ENCODE results near the gene CYGB.
"Not testable (repeated sequence)": the region's sequence is repeated elsewhere in the genome, so short reads cannot be mapped to it uniquely, and the experiment has no call there.

The CYGB gene

GRCh38 chr17:76538281-76538931, 897 bp upstream of the CYGB start:
- DNase-seq (ENCODE audit: low read depth): no peak

GRCh38 chr17:76537288-76537577, 276 bp downstream of the CYGB start:
- no peak for DNase-seq (ENCODE audit: low read depth)

GRCh38 chr17:76536511-76537287, 810 bp downstream of the CYGB start:
- no peak for DNase-seq (ENCODE audit: low read depth)

- DNase-seq (ENCODE audit: low read depth): no peak
These were observed 1.6 kb downstream of the CYGB start for GRCh38 chr17:76535788-76536510.

- DNase-seq (ENCODE audit: low read depth): no peak
These were observed 2.4 kb downstream of the CYGB start for GRCh38 chr17:76534831-76535732.

DNA sequence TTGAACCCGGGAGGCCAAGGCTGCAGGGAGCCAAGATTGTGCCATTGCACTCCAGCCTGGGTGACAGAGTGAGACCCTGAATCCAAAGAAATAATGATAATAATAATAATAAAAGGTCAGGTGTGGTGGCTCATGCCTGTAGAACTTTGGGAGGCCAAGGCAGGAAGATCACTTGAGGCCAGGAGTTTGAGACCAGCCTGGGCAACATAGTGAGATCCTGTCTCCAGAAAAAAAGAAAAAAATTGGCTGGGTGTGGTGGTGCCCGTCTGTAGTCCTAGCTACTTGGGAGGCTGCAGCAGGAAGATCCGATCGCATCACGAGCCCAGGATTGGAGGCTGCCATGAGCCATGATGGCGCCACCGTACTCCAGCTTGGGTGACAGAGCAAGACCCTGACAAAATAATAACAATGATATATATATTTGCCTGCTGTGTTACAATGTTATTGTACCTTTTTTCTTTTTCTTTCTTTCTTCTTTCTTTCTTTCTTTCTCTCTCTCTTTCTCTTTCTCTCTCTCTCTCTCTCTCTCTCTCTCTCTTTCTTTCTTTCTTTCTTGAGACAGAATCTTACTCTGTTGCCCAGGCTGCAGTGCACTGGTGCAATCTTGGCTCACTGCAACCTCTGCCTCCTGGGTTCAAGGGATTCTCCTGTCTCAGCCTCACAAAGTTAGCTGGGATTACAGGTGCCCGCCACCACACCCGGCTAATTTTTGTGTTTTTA, 3.7 kb downstream of the CYGB start:
- DNase-seq (ENCODE audit: low read depth): not testable (repeated sequence)

DNA sequence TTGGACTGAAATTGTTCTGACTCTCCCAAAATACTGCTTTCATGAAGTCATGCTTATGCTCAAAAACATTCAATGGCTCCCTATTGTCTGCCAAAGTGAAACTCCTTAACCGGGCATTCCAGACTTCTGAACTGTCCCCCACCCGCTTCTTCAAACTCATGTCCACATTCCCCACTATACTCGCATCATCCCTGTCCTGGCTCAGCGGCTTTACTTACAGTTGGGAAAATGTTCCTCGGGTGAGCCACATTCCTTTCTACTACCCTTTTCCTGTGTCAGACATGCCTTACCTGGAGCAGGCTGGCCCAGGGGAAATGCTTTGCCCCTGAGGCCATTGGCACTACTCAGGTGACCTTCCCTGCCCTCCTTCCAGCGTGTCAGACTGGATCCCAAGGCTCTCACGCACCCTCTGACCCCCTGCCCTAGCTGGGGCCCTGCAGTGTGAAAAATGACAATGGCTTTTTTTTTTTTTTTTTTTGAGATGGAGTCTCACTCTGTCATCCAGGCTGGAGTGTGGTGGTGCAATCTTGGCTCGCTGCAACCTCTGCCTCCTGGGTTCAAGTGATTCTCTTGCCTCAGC, 5.3 kb downstream of the CYGB start:
- DNase-seq (ENCODE audit: low read depth): no peak

GRCh38 chr17:76531486-76532038, 5.9 kb downstream of the CYGB start:
- no peak for DNase-seq (ENCODE audit: low read depth)

DNA sequence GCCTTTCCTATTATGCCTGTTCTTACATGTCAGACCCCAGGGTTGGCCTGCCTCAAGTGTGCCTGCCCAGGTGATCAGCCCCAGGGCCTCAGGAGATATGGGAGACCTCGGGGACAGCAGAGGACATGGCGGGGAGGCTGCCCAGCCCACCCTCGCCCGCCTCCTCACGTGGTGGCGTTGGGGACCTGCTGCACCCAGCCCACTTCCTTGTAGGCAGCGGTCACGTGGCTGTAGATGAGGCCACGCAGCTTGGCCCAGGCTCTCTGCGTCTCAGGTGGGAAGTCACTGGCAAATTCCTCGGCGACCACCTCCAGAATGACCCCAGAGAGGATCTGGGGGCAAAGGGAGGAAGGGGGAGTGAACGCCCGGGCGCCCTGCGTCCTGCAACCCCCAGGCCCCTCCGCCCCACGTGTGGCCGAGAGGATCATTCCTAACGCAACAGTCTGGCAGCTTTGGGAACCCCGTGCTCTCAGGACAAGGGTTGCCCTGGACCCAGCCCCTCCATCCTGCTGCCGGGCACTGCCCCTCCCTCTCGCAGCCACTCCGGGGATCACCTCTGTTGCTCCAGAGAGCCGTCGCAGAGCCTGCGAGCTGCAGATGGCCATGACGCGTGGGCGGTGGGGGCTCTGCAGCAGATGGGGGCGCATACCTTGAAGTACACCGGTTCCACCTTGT, 6.6 kb downstream of the CYGB start:
- no peak for DNase-seq (ENCODE audit: low read depth)

- no peak for DNase-seq (ENCODE audit: low read depth)
These were observed 7.3 kb downstream of the CYGB start for GRCh38 chr17:76530095-76530723.

DNA sequence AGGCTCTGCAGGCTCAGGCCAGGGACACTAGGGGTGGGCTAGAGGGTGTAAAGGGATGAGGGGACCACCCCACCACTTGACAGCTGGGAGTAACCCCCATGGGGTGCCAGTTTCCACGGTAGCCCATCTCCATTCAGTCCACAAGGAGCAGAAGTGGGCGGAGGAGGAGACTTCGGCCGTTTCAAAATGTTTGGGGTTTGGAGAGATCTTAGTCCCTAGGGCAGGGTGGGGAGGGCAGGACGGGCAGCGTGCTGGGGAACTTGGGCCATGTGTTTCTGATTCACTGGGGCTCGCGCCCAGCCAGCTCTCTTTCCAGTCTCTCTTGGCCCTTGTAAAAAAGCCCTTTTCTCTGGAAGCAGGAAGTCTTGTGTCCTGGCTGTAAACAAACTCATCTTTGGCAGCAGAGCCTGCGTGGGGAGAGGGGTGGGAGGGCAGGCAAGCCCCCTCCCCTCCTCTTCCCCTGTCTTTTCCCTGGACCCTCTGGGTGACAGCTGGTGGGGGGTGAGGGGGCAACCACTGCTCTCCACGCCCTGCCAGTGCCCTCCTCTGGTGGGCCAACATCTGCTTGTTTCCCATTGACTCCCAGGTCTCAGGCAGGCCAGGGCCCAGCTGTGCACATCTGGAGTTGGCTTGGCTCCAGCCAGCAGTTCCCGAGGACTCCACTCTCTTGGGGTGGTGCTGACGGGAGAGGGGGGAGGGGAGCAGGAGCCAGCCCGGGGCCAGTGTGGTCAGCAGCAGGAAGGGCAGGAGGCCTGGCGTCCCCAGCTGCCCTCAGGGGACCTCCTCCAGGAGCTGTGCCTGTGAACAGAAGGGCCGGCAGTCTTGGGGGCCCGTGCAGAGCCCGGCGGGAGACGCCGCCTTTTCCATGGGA, 8.1 kb downstream of the CYGB start:
- DNase-seq (ENCODE audit: low read depth): no peak

- no peak for DNase-seq (ENCODE audit: low read depth)
These were observed 8.8 kb downstream of the CYGB start for GRCh38 chr17:76528528-76529223.

DNA sequence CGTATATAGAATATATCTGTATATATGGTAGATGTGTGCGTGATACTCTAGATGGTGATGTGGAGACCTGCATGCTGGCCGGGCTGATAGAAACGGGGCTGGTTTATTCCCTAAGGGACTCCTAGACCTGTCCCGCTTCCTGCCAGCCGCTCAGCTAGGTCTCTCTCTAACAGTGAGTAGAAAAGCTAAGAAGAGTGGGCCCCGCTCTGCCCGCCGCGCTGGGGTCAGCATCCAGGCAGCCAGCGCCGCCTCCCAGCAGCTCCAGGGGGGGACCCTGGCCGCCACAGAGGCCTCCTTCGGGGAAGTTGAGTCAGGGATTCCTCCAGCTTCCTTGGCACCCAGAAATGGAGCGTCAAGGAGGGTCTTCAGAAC, 9.4 kb downstream of the CYGB start:
- DNase-seq (ENCODE audit: low read depth): no peak

GRCh38 chr17:76527430-76528111, 9.9 kb downstream of the CYGB start:
- peak; percentile 28 for DNase-seq (ENCODE audit: low read depth)

DNA sequence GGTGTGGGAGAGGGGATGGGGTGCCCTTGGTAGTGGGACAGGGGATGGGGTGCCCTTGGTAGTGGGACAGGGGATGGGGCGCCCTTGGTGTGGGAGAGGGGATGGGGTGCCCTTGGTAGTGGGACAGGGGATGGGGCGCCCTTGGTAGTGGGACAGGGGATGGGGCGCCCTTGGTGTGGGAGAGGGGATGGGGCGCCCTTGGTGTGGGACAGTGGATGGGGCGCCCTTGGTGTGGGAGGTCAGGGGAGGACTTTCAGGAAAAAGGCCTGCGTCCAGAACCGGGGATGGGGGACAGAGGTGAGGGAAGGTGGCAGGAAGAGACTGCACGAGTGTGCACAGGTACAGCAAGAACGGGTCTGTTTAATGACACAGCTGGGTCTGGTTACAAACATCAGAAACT, 10.5 kb downstream of the CYGB start:
- not testable (repeated sequence) for DNase-seq (ENCODE audit: low read depth)

DNA sequence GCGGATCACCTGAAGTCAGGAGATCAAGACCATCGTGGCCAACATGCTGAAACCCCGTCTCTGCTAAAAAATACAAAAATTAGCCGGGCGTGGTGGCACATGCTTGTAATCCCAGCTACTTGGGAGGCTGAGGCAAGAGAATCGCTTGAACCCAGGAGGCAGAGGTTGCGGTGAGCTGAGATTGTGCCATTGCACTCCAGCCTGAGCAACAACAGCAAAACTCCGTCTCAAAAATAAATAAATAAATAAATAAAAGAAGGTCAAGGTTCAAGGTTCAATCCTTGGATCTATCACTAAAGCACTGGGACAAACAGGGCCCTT, 12.0 kb downstream of the CYGB start:
- DNase-seq (ENCODE audit: low read depth): not testable (repeated sequence)

DNA sequence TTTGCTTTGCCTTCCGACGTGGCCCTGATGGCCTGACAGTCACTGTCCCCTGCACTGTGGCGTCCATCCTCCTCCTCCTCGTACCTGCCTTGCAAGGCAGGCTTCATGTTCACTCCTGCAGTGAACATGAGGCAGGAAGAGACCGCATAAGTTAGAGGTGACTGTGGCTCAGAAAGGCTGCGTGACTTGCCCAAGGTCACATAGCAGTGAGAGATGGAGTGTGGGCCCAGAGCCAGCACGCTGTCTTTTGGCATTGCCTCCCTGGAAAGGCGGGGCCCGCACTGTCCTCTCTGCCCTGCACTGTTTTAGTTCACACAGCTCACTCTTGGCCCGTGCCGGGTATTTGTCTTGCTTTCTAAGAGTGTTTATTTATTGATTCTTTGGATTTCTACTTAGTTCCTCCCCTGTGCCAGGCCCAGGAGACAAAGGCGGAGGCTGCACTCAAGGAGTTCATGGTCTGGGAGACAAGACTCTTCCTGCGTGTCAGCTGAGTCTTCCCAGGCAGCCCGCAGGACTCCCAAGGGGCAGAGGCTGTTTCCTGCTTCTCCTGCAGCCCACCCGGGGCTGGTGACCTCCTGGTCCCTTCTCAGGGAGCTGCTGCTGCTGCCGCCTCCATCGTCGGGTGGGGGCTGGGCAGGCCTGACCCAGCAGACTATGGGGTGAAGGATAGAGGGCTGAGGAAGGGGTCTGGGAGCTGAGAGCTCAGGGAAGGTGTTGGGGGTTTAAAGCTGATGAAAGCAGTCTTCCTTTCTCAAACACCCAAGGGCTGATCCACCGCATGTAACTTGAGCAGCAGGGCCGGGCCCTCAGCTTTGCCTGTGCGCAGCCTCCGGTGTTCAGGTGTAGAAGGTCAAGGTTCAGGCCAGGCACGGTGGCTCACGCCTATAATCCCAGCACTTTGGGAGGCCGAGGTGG, 12.7 kb downstream of the CYGB start:
- DNase-seq (ENCODE audit: low read depth): no peak
